Medulla oblongata (tissue), 1 donor: ENCODE results near the gene RNFT1.
"Not testable (repeated sequence)": the region's sequence is repeated elsewhere in the genome, so short reads cannot be mapped to it uniquely, and the experiment has no call there.

Experiments
- DNase-seq: peaks from one replicate; pipeline ENCODE4 v3.0.0-alpha.2; 2015; ENCODE audit errors: extremely low spot score

Gene RNFT1

GRCh38 chr17:59964482-59965328, at the start of gene RNFT1:
TSS of gene RNFT1 (minus strand) at chr17:59964740. CDS start at chr17:59964663, 77 bp downstream.
- peak; percentile 91 for DNase-seq

- DNase-seq, result not testable (repeated sequence)
These were observed 44.8 kb upstream of the RNFT1 start for GRCh38 chr17:60009326-60009725.

- DNase-seq, result not testable (repeated sequence)
These were observed 43.8 kb upstream of the RNFT1 start for GRCh38 chr17:60008377-60008776.

- no peak for DNase-seq
These were observed 41.6 kb upstream of the RNFT1 start for GRCh38 chr17:60006160-60006559.

GRCh38 chr17:60004561-60004960, 40.0 kb upstream of the RNFT1 start:
- DNase-seq, result not testable (repeated sequence)

GRCh38 chr17:60002405-60002804, 37.9 kb upstream of the RNFT1 start:
- DNase-seq, result not testable (repeated sequence)

- DNase-seq, result not testable (repeated sequence)
These were observed 32.1 kb upstream of the RNFT1 start for GRCh38 chr17:59996608-59997007.

- DNase-seq, result not testable (repeated sequence)
These were observed 10.6 kb upstream of the RNFT1 start for GRCh38 chr17:59975166-59975565.

- DNase-seq, result not testable (repeated sequence)
These were observed 8.9 kb upstream of the RNFT1 start for GRCh38 chr17:59973483-59973882.

GRCh38 chr17:59972778-59973177, 8.2 kb upstream of the RNFT1 start:
- DNase-seq, result no peak

- not testable (repeated sequence) for DNase-seq
These were observed 7.2 kb upstream of the RNFT1 start for GRCh38 chr17:59971771-59972170.

GRCh38 chr17:59963738-59964481, 630 bp downstream of the RNFT1 start:
- DNase-seq, result peak; percentile 78

- no peak for DNase-seq
These were observed 1.7 kb downstream of the RNFT1 start for GRCh38 chr17:59962739-59963318.

- not testable (repeated sequence) for DNase-seq
These were observed 5.0 kb downstream of the RNFT1 start for GRCh38 chr17:59959574-59959973.

- no peak for DNase-seq
These were observed 9.7 kb downstream of the RNFT1 start for GRCh38 chr17:59954856-59955255.

- no peak for DNase-seq
These were observed 14.5 kb downstream of the RNFT1 start for GRCh38 chr17:59950049-59950448.

GRCh38 chr17:59947310-59947709, 17.2 kb downstream of the RNFT1 start:
- not testable (repeated sequence) for DNase-seq

GRCh38 chr17:59946433-59946832, 18.1 kb downstream of the RNFT1 start:
- DNase-seq, result not testable (repeated sequence)

GRCh38 chr17:59941131-59941530, 23.4 kb downstream of the RNFT1 start:
- no peak for DNase-seq

GRCh38 chr17:59940697-59941096, 23.8 kb downstream of the RNFT1 start:
- DNase-seq, result not testable (repeated sequence)

GRCh38 chr17:59933317-59933716, 31.2 kb downstream of the RNFT1 start:
- not testable (repeated sequence) for DNase-seq

GRCh38 chr17:59930768-59931167, 33.8 kb downstream of the RNFT1 start:
- not testable (repeated sequence) for DNase-seq
